SJCRH30 (cell line): ENCODE data around the gene RSAD2. TPM values are rescaled to one million over a fixed set of nuclear protein-coding genes. Genes with fewer than 3 reads are reported as not detected.

Experiments
- DNase-seq, 2 experiments: peaks; one replicate each; pipeline ENCODE4 v3.0.0-alpha.2; 2015 to 2020
- H3K27ac ChIP-seq: fragments of 250-450 bp; sonication (Bioruptor Pico); 2 replicates; pipeline ENCODE4 v1.5.1; 2020; ENCODE audit warnings: mild to moderate bottlenecking, moderate library complexity
- H3K27me3 ChIP-seq: fragments of 250-450 bp; sonication (Bioruptor Pico); 2 replicates; pipeline ENCODE4 v1.5.1; 2020; ENCODE audit warnings: mild to moderate bottlenecking, moderate library complexity
- H3K36me3 ChIP-seq: fragments of 250-450 bp; sonication (Bioruptor Pico); 2 replicates; pipeline ENCODE4 v1.5.1; 2020; ENCODE audit warnings: mild to moderate bottlenecking, moderate library complexity
- H3K4me1 ChIP-seq: fragments of 250-450 bp; sonication (Bioruptor Pico); 2 replicates; pipeline ENCODE4 v1.5.1; 2020; ENCODE audit warnings: mild to moderate bottlenecking, moderate library complexity
- H3K4me3 ChIP-seq: fragments of 250-450 bp; sonication (Bioruptor Pico); 2 replicates; pipeline ENCODE4 v1.5.1; 2020; ENCODE audit warnings: mild to moderate bottlenecking, moderate library complexity
- H3K9me3 ChIP-seq: fragments of 250-450 bp; sonication (Bioruptor Pico); replicated peaks from 2 replicates; pipeline ENCODE4 v1.5.1; 2020; ENCODE audit warnings: mild to moderate bottlenecking, moderate library complexity
- total RNA-seq: library from RNA; depleted of rRNA; stranded (reverse); fragments of >200 nt; shearing (Covaris generic); gene quantifications from 2 replicates; pipeline ENCODE4 v1.2.3, GENCODE V29; 2014

Gene RSAD2
- total RNA-seq, 1 experiment from 2014 or later: not detected

DNA sequence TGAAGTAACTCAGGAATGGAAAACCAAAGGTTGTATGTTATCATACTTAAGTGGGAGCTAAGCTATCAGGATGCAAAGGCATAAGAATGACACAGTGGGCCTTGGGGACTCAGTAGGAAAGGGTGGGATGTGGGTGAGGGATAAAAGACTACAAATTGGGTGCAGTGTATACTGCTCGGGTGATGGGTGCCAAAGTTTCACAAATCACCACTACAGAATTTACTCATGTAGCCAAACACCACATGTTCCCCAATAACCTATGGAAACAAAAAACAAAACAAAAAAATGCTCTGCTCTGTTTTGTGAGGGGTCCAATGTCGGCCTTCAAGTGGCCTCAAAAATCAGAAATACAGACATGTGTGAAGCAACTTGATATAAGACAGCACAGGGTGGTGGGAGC lies 30.7 kb downstream of the RSAD2 start:
- no peaks in the 10 kb centered on the region for H3K4me1 ChIP-seq
- no peak overlapping the region for H3K27ac ChIP-seq
- H3K4me3 ChIP-seq: no peak overlapping the region
- no peaks in the 10 kb centered on the region for H3K9me3 ChIP-seq
- DNase-seq: no peak
- H3K27me3 ChIP-seq: peaks cover 19% of the 10 kb centered on the region
- no peaks in the 10 kb centered on the region for H3K36me3 ChIP-seq

GRCh38 chr2:6909431-6910385 lies 32.1 kb downstream of the RSAD2 start:
- no peak overlapping the region for H3K27ac ChIP-seq
- no peak for DNase-seq
- H3K27me3 ChIP-seq: peaks cover 19% of the 10 kb centered on the region
- no peak overlapping the region for H3K4me3 ChIP-seq
- H3K4me1 ChIP-seq: no peaks in the 10 kb centered on the region
- H3K36me3 ChIP-seq: no peaks in the 10 kb centered on the region
- H3K9me3 ChIP-seq: no peaks in the 10 kb centered on the region

- no peak overlapping the region for H3K27ac ChIP-seq
- H3K36me3 ChIP-seq: no peaks in the 10 kb centered on the region
- H3K9me3 ChIP-seq: no peaks in the 10 kb centered on the region
- no peaks in the 10 kb centered on the region for H3K4me1 ChIP-seq
- peaks cover 19% of the 10 kb centered on the region for H3K27me3 ChIP-seq
- DNase-seq: no peak
- H3K4me3 ChIP-seq: no peak overlapping the region
These were observed 34.1 kb downstream of the RSAD2 start for GRCh38 chr2:6911721-6912120.

- H3K4me1 ChIP-seq: no peaks in the 10 kb centered on the region
- H3K36me3 ChIP-seq: no peaks in the 10 kb centered on the region
- DNase-seq: no peak
- no peak overlapping the region for H3K4me3 ChIP-seq
- H3K27me3 ChIP-seq: peaks cover 13% of the 10 kb centered on the region
- H3K27ac ChIP-seq: no peak overlapping the region
- H3K9me3 ChIP-seq: no peaks in the 10 kb centered on the region
These were observed 36.0 kb downstream of the RSAD2 start for GRCh38 chr2:6913415-6914157.

- H3K27ac ChIP-seq: no peak overlapping the region
- peak in 1 of 2 experiments; percentile 45 for DNase-seq
- 0 out of 2 replicates have a peak, but pooled peaks cover 2% of the 10 kb centered on the region for H3K27me3 ChIP-seq
- no peaks in the 10 kb centered on the region for H3K9me3 ChIP-seq
- no peak overlapping the region for H3K4me3 ChIP-seq
- H3K36me3 ChIP-seq: no peaks in the 10 kb centered on the region
- H3K4me1 ChIP-seq: no peaks in the 10 kb centered on the region
These were observed 37.3 kb downstream of the RSAD2 start for GRCh38 chr2:6914828-6915227.

DNA sequence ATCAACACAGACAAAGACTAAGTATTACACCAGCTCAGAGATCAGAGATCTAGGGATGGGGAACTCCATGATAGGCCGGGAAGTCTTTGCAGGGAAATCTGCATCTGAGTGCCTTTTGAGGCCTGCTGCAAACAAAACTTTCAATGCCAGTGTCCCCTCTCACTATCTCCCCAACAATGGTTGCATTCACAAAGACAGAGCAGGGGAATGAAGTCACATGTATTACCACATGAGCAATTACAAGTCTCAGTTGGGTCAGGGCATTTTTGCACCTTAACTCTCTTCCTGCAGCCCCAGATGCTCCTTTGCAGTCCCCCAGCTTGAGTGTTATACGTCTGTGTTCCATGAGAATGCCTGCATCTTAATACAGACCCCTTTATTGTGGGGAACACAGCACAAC lies 37.8 kb downstream of the RSAD2 start:
- no peaks in the 10 kb centered on the region for H3K36me3 ChIP-seq
- H3K27ac ChIP-seq: no peak overlapping the region
- no peaks in the 10 kb centered on the region for H3K4me1 ChIP-seq
- no peaks in the 10 kb centered on the region for H3K9me3 ChIP-seq
- no peak for DNase-seq
- H3K27me3 ChIP-seq: no peaks in the 10 kb centered on the region
- no peak overlapping the region for H3K4me3 ChIP-seq

DNA sequence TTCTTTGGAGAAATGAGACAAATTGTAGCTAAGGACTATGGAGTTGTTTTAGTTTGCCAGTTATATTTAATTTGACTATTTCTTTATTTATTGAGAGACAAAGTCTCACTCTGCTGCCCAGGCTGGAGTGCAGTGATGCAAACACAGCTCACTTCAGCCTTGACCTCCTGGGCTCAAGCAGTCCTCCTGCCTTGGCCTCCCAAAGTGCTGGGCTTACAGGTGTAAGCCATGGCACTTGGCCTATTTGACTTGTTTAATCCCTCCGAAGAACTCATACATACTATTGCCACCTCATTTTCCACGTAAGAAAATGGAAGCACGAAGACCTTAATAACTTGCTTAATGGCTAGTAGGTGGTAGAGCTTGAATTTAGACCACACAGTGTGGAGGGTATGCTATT lies 38.6 kb downstream of the RSAD2 start:
- Histone ChIP-seq H3K4me3 (no peak overlapping the region), H3K27me3 (no peaks in the 10 kb centered on the region), H3K27ac (no peak overlapping the region), H3K9me3 (no peaks in the 10 kb centered on the region), H3K36me3 (no peaks in the 10 kb centered on the region), H3K4me1 (no peaks in the 10 kb centered on the region)
- no peak for DNase-seq

GRCh38 chr2:6916736-6917070 lies 39.1 kb downstream of the RSAD2 start:
- no peaks in the 10 kb centered on the region for H3K4me1 ChIP-seq
- peak overlapping the region; percentile 69 for H3K4me3 ChIP-seq
- H3K27ac ChIP-seq: no peak overlapping the region
- DNase-seq: no peak
- H3K9me3 ChIP-seq: no peaks in the 10 kb centered on the region
- no peaks in the 10 kb centered on the region for H3K27me3 ChIP-seq
- no peaks in the 10 kb centered on the region for H3K36me3 ChIP-seq

DNA sequence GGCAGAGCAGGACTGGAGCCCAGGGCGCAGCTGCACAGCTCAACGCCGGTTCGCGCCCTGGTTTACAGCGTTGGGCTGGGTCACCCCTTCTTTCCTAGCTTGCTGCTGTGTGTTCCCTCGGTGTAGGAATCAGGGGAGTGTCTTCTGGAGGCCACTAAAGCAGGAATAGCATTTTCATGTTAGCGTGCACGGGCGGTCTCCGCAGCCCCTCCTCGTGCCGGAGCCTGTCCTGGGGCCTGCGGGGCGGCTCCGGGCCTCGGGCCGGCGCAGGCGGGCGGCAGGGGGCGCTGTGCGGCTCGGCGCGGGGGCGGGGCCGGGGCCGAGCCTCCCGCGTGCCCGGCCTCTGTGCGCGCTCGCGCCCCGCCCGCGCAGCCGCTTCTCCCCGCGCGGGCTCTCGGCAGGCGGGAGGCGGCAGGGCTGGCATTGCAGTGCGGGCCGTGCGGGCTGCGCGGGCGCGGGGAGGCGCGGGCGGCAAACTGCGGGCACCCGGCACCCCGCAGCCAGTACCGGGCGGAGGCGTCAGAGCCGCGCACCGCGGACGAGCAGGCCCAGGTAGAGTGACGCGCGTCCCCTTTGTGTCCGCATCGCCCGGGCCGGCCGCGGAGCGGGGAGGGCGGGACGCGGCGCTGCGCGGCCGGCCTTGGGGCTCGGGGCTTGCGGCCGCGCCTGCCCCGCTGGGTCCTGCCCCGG lies 39.6 kb downstream of the RSAD2 start, which contains the start of gene RNF144A:
TSS of gene RNF144A (plus strand) at position 342 of the 690 bp plus-strand sequence. CDS start 79,515 bp downstream, outside the sequence.
- H3K27ac ChIP-seq: no peak within 1 kb of the TSS
- no peaks in the 10 kb centered on the region for H3K27me3 ChIP-seq
- peak; percentile 40 to 70 for DNase-seq
- H3K36me3 ChIP-seq: no peaks in the 10 kb centered on the region
- H3K4me3 ChIP-seq: peak within 1 kb of the TSS; percentile 69
- no peaks in the 10 kb centered on the region for H3K4me1 ChIP-seq
- no peaks in the 10 kb centered on the region for H3K9me3 ChIP-seq

DNA sequence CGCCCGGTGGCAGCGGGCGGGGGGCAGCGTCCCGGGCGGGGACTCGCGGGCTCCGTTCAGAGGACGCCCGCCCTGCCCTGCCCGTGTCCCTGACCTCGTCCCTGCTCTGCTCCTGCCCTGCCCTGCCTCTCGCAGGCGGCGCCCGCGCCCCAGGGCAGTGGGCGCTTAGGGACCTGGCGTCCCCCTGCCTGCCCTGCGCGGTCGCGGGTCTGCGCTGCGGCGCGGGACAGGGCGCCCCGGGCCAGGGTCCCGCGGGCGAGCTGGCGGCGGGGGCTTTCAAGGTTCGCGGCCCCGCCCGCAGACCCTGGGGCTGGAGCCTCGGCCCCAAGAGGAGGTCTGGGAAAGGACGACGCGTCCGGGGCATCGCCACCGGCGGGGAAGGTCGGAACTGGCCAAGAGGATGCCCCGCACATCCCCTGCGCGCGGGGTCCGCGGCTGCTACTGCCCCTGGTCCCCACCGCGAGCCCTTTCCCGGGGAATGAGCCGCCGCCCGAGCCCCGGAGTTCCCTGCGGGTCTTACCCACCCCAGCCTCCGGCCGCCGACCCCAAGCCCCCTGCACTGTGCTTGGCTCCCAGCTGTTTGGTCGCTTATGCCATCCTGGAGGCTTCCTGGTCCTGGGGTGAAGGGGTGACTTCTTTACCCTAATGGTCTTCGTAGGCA lies 40.3 kb downstream of the RSAD2 start:
- H3K9me3 ChIP-seq: no peaks in the 10 kb centered on the region
- H3K4me1 ChIP-seq: no peaks in the 10 kb centered on the region
- H3K36me3 ChIP-seq: no peaks in the 10 kb centered on the region
- no peaks in the 10 kb centered on the region for H3K27me3 ChIP-seq
- peak overlapping the region; percentile 69 for H3K4me3 ChIP-seq
- DNase-seq: peak in 1 of 2 experiments; percentile 32
- no peak overlapping the region for H3K27ac ChIP-seq

DNA sequence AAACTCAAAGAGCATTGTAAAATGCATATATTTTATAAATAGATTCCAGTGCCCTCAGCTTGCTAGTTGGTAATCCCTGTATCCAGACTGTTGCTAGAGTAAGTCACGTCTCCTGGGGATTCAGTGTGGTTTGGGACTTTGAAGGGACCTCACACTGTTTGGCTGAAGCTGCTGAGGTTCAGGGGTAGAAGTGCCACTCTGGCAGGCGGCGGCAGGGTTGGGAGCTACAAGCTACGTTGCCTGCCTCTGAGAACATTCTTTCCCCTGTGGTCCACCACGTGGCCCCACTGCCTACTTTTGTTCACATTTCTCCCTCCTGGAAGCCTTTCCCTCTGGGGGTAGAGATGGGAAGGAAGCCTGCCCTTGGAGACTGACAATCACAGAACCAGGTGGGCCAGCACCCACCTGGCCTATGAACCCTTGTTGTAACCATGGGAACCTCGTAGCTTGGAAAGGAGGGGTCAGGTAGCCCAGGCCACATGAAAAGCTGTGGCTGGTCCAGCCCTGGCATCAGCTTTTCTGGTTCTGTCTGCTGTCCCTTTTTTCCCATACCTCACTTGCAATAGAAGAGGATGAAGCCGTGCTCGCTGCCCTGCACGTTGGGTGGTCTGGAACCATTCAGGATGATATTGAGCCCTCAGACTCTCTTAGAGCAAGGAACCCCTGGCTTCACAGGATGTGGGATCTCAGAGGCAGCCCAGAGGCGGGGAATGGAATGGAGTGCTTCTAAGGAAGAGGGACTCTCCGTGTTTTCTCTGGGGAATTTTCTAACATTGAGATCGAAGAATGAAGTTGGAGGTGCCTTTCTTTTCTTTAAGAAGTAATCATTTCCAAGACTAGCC lies 42.5 kb downstream of the RSAD2 start:
- H3K27ac ChIP-seq: no peak overlapping the region
- no peak overlapping the region for H3K4me3 ChIP-seq
- no peaks in the 10 kb centered on the region for H3K4me1 ChIP-seq
- H3K27me3 ChIP-seq: no peaks in the 10 kb centered on the region
- no peaks in the 10 kb centered on the region for H3K9me3 ChIP-seq
- peak in 1 of 2 experiments; percentile 31 for DNase-seq
- H3K36me3 ChIP-seq: no peaks in the 10 kb centered on the region

GRCh38 chr2:6920743-6921064 lies 43.1 kb downstream of the RSAD2 start:
- no peak for DNase-seq
- Histone ChIP-seq H3K27ac (no peak overlapping the region), H3K36me3 (no peaks in the 10 kb centered on the region), H3K4me3 (no peak overlapping the region), H3K27me3 (no peaks in the 10 kb centered on the region), H3K4me1 (peaks cover 2% of the 10 kb centered on the region), H3K9me3 (no peaks in the 10 kb centered on the region)

DNA sequence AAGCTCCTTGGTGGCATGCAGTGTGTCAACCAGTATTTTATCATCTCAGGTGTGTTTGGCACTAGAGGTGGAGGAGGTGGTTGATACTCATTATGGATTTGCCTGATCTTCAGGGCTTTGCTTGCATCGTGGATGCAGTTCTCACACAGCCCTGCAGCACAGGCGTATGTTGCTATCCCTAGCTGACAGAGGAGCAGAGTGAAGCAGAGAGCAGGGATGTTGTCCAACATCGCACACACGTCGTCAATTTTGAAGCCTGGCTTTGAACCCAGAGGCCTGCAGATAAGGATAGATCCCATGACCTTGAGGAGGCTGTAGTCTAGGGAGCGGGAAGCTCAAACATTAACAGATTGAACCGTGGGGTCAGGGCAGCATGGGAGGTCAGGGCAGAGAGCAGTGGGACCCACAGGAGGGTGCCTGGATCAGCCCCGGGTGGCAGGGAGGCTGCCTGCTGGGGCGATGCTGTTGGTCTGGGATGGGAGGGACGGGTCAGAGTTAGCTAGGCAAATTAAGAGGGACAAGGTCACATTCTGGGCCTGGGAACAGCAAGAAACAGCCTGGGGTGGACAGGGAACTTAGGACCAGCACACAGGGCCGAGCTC lies 43.8 kb downstream of the RSAD2 start:
- peaks cover 9% of the 10 kb centered on the region for H3K4me1 ChIP-seq
- H3K27ac ChIP-seq: no peak overlapping the region
- H3K36me3 ChIP-seq: no peaks in the 10 kb centered on the region
- DNase-seq: no peak
- no peaks in the 10 kb centered on the region for H3K27me3 ChIP-seq
- H3K9me3 ChIP-seq: no peaks in the 10 kb centered on the region
- H3K4me3 ChIP-seq: no peak overlapping the region
